ENCODE data around the gene DOCK10.

- TF ChIP-seq ATF2 (IDR thresholded peaks at IDR 0.05; ENCODE audit: low read length) (no peak), SPI1 (IDR thresholded peaks at IDR 0.05; ENCODE audit: borderline replicate concordance, insufficient read depth, low read depth, low read length) (no peak)
- TF ChIP-seq, protein P1, sequence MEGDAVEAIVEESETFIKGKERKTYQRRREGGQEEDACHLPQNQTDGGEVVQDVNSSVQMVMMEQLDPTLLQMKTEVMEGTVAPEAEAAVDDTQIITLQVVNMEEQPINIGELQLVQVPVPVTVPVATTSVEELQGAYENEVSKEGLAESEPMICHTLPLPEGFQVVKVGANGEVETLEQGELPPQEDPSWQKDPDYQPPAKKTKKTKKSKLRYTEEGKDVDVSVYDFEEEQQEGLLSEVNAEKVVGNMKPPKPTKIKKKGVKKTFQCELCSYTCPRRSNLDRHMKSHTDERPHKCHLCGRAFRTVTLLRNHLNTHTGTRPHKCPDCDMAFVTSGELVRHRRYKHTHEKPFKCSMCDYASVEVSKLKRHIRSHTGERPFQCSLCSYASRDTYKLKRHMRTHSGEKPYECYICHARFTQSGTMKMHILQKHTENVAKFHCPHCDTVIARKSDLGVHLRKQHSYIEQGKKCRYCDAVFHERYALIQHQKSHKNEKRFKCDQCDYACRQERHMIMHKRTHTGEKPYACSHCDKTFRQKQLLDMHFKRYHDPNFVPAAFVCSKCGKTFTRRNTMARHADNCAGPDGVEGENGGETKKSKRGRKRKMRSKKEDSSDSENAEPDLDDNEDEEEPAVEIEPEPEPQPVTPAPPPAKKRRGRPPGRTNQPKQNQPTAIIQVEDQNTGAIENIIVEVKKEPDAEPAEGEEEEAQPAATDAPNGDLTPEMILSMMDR (IDR thresholded peaks at IDR 0.05 in 2 of 3, conservative IDR thresholded peaks at IDR 0.05 in 1 of 3; ENCODE audit: control insufficient read depth in 2 of 3, extremely low read depth in 1 of 3, insufficient read depth in 1 of 3, low read depth in 3 of 3, low read length in 3 of 3) = peak; percentile 17 to 59 (median 29); a peak in 4 of 6 replicates
Measured at GRCh38 chr2:224887141-224887540, 155.1 kb downstream of the DOCK10 start.
